ACC112 (cell line): ENCODE measurements around the gene ARMS2.

Experiments
- H2AFZ ChIP-seq: fragments of 200-600 bp; sonication (generic); one replicate; pipeline ENCODE4 v1.6.0; 2017; ENCODE audit warnings: antibody characterized with exemption, low read length; ENCODE audit not compliant: unreplicated experiment
- H3K27ac ChIP-seq: fragments of 200-600 bp; sonication (generic); 2 replicates; pipeline ENCODE4 v1.5.1; 2014; ENCODE audit warnings: low read depth, mild to moderate bottlenecking, antibody characterized with exemption, low read length, moderate library complexity
- H3K27me3 ChIP-seq: fragments of 200-600 bp; sonication (generic); 2 replicates; pipeline ENCODE4 v1.6.1; 2014; ENCODE audit warnings: mild to moderate bottlenecking, antibody characterized with exemption, low read length, moderate library complexity, mixed read lengths; ENCODE audit not compliant: insufficient read depth
- H3K36me3 ChIP-seq: fragments of 200-600 bp; sonication (generic); 2 replicates; pipeline ENCODE4 v1.6.1; 2016; ENCODE audit warnings: mild to moderate bottlenecking, antibody characterized with exemption, low read length, moderate library complexity, mixed read lengths; ENCODE audit not compliant: insufficient read depth
- H3K4me1 ChIP-seq: fragments of 200-600 bp; sonication (generic); one replicate; pipeline ENCODE4 v1.6.1; 2016; ENCODE audit warnings: low read length, mixed read lengths; ENCODE audit not compliant: insufficient read depth, unreplicated experiment, control insufficient read depth
- H3K4me3 ChIP-seq: fragments of 200-600 bp; sonication (generic); 2 replicates; pipeline ENCODE4 v1.5.1; 2014; ENCODE audit warnings: mild to moderate bottlenecking, low read depth, low read length
- H3K79me2 ChIP-seq: fragments of 200-600 bp; sonication (generic); one replicate; pipeline ENCODE4 v1.6.0; 2016; ENCODE audit warnings: low read length; ENCODE audit not compliant: control insufficient read depth, unreplicated experiment, insufficient read depth

ARMS2 gene

DNA sequence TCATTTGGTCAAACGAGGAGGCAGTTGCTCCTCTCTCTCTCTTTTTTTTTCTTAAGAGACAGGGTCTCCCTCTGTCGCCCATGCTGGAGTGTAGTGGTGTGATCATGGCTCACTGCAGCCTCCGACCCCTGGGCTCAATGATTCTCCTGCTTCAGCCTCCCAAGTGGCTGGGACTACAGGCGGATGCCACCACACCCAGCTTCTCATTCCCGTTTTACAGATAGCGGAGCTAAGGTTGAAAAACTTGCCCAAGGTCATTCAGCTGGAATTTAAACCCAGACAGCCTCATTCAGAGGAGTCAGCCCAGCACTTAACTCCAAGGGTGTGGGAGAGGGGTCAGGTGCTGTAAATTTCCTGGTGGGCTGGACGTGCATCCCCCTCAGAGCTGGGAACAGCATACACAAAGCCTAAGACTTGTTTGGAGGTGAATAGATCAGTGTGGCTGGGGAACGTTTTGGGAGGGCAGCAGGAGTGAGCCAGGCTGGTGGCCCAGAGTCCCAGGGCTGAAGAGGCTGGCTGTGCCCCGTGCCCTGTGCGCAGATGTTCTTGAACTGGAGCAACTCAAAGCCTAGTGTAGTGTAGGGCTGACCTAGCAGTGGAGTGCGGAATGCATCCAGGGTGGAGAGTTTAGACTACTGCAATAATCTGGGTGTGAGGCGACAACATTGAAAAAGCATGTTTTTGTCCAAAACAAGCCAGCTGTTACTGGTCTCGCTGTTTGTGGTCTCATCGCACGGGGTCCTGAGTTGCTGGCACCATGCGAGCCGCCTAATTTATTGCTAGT lies 9.2 kb downstream of the ARMS2 start:
- Histone ChIP-seq H3K27ac (0 out of 2 replicates have a peak overlapping the region, but pooled peaks have one; percentile 51), H3K27me3 (no peaks in the 10 kb centered on the region), H3K79me2 (peaks cover 69% of the 10 kb centered on the region), H2AFZ (no peak overlapping the region), H3K4me1 (peaks cover 57% of the 10 kb centered on the region), H3K4me3 (peak overlapping the region; percentile 86), H3K36me3 (0 out of 2 replicates have a peak, but pooled peaks cover 8% of the 10 kb centered on the region)

DNA sequence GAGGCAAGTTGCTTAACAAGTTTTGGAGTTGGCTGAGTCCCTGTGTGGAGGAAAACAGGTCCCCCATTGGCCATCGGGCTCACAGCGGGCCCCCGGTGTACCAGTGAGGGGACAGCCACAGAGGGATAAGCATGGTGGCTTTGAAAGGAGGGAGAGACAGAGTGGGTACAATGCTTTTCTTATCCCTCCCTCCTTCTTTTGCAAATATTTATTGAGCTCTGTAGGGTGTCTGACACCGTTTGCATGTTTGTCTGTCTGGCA lies 9.7 kb downstream of the ARMS2 start:
- H3K4me1 ChIP-seq = peaks cover 58% of the 10 kb centered on the region
- peak overlapping the region; percentile 86 for H3K4me3 ChIP-seq
- no peaks in the 10 kb centered on the region for H3K27me3 ChIP-seq
- H3K79me2 ChIP-seq = peaks cover 69% of the 10 kb centered on the region
- 0 out of 2 replicates have a peak, but pooled peaks cover 8% of the 10 kb centered on the region for H3K36me3 ChIP-seq
- H2AFZ ChIP-seq = no peak overlapping the region
- H3K27ac ChIP-seq = no peak overlapping the region

DNA sequence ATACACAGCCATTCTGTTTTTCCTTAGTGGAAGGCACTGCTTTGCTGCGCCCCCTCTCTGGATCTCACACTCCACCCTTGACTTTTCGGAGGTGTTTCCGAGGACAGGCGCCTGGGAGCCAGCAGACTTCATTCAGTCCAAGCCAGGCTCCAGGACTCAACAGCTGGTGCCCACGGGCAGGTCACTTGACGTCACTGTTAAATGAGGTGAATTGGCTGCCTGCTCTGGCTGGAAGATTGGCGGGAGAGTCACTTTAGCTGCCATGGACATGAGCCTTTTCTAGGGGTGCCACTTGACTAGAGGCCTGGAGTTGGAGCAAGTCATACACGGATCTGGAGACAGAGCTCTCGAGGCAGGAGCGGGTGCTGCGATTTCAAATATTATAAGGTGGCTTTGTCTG lies 10.1 kb downstream of the ARMS2 start:
- H3K27ac ChIP-seq = no peak overlapping the region
- no peaks in the 10 kb centered on the region for H3K27me3 ChIP-seq
- peak overlapping the region; percentile 86 for H3K4me3 ChIP-seq
- no peak overlapping the region for H2AFZ ChIP-seq
- peaks cover 72% of the 10 kb centered on the region for H3K79me2 ChIP-seq
- H3K36me3 ChIP-seq = 0 out of 2 replicates have a peak, but pooled peaks cover 8% of the 10 kb centered on the region
- H3K4me1 ChIP-seq = peaks cover 62% of the 10 kb centered on the region

DNA sequence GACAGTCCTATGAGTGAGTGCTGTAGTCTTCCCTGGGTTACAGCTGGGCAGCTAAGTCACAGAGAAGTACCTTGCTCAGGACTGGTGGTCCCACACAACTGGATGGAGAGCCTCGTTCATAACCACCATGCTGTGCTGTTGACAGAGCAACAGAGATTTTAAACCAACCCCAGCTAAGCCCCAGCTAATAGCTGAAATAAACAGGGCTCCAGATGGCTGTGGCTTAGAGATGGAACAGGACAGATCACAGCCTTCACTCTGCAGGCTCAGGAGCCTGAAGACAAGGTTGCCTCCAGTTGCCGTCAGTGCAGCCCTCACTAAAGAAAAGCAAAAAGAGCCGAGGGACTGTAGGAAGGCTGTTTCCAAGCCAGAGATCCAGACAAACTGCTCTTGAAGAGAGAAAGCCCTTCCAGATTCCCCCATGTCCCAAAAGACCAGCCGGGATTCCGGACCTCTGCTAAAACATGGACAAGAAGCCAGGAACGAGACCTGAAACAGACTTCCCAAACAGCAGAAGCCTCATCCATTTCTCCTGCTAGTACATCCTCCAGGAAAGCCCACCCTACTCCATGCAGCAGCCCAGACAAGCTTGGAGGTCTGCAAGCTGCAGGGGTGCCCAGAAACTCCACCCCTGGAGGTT lies 11.1 kb downstream of the ARMS2 start:
- Histone ChIP-seq H3K4me3 (peak overlapping the region; percentile 86; the same call in 1 of the 2 replicates), H3K27me3 (no peaks in the 10 kb centered on the region), H3K79me2 (peaks cover 82% of the 10 kb centered on the region), H3K27ac (no peak overlapping the region), H3K4me1 (peaks cover 64% of the 10 kb centered on the region), H2AFZ (no peak overlapping the region), H3K36me3 (0 out of 2 replicates have a peak, but pooled peaks cover 8% of the 10 kb centered on the region)

DNA sequence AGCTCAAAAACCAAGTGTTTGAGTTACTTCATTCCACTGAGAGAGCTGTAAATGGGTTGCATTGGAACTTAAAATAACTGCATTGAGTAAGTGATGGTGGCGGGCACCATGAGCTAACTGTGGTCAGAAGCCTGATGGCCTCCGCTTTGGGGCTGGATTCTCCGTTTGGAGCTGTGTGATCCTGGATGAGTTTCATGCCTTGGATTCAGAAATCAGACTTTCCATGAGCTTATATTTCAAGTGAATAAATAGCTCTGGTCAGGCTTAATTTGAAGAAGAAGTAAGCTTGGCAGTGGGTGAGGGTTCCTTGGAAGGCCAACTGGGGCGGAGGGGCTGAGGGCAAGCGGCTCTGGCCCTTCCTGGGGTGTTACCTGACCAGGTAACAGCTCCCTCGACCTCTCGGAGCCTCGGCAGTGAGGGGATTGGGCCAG lies 12.5 kb downstream of the ARMS2 start:
- Histone ChIP-seq H3K4me3 (no peak overlapping the region), H2AFZ (no peak overlapping the region), H3K79me2 (peaks cover 93% of the 10 kb centered on the region), H3K4me1 (peaks cover 76% of the 10 kb centered on the region), H3K27me3 (no peaks in the 10 kb centered on the region), H3K27ac (peak overlapping the region; percentile 96; the same call in 1 of the 2 replicates), H3K36me3 (0 out of 2 replicates have a peak, but pooled peaks cover 8% of the 10 kb centered on the region)

DNA sequence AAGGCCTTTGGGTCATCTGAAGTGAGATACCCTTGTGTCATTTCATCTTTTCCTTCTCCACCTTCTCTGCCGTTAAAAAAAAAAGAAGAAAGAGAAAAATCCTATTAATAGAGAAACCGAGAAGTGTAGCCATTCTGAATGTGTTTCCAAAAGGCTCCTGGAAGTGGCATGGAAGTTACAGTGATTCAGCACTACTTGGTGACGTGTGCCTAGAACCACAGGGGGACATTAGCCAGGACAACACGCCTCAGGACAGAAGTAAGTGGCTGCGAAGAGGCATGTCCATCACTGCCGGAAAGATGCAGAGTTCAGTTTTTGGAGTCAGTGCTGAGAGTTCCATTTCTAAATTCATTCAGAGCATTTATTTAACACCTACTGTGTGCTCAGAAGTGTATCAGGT lies 13.2 kb downstream of the ARMS2 start:
- Histone ChIP-seq H3K27ac (peak overlapping the region; percentile 96), H2AFZ (no peak overlapping the region), H3K4me1 (peaks cover 79% of the 10 kb centered on the region), H3K36me3 (0 out of 2 replicates have a peak, but pooled peaks cover 8% of the 10 kb centered on the region), H3K27me3 (no peaks in the 10 kb centered on the region), H3K4me3 (no peak overlapping the region), H3K79me2 (peaks cover 91% of the 10 kb centered on the region)

DNA sequence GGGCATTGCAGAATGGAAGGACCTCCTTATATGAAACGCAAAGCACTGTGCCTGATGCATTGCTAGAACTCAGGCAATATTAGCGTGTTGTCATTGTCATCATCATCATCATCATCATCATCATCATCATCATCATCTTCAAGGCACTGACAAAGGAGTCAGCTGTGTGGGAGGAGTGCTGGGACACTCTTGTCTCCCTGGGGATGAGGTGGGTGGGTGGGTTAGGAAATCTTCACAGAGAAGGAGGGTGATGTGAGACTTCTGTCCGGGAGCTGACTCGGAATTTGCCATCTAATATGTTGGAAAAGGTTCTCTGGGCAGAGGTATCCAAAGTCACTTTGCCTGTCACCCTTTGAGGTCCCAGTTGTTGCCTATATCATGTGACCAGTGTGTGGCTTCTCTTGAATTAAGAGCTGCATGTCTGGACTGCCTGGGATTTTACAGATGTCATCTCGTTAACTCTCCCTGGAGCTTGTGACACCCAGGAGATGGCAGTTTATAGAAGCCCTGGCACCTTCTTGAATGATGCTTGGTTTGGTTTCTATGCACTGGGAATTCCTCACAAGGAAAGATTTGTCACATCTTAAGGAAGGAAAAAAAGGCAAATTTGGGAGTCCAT lies 14.0 kb downstream of the ARMS2 start:
- peak overlapping the region; percentile 40; the same call in 1 of the 2 replicates for H3K4me3 ChIP-seq
- no peaks in the 10 kb centered on the region for H3K27me3 ChIP-seq
- H3K27ac ChIP-seq = peak overlapping the region; percentile 96
- H3K79me2 ChIP-seq = peaks cover 90% of the 10 kb centered on the region
- 0 out of 2 replicates have a peak, but pooled peaks cover 8% of the 10 kb centered on the region for H3K36me3 ChIP-seq
- peaks cover 84% of the 10 kb centered on the region for H3K4me1 ChIP-seq
- no peak overlapping the region for H2AFZ ChIP-seq

DNA sequence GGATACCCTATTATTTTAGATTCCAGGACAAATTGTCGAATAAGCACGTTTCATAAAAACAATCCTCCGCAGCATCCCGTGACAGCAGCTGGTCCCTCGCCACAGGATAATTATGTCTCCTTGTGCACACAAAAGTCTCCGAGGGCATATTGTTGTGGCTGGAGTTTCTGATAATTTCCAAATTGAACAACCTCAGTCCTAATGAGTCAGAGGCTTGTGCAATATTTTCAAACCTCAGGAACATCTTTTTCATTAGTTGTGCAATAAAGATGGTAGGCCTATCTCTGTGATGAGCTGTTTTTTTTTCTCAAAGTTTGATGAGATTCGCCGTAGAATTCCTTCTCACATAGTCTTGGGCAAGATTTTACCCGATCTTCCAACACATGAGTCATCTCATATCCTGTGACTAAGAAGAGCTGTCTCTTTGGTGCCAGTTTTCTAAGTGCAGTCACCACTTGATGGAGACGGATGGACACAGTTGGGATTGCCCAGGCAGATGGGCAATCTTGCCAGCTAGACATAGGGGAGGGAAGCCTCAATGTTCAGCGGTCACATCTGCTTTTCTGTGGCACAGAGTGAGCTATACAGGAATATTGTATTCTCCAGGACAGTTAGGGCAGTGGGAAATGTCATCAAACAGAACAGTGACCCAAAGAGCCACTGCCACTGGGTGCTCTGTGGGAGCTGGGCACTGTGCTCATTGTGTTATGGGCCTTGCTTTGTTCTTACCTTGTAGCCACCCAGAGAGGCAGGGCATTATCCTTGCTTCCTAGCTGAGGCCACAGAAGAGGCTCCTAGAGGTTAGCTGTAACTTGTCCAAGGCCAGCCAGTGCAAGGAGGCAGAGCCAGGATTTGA lies 14.7 kb downstream of the ARMS2 start:
- H3K4me1 ChIP-seq = peaks cover 85% of the 10 kb centered on the region
- peak overlapping the region; percentile 40; the same call in 1 of the 2 replicates for H3K4me3 ChIP-seq
- H3K79me2 ChIP-seq = peaks cover 90% of the 10 kb centered on the region
- no peaks in the 10 kb centered on the region for H3K27me3 ChIP-seq
- no peak overlapping the region for H2AFZ ChIP-seq
- H3K27ac ChIP-seq = peak overlapping the region; percentile 96
- 0 out of 2 replicates have a peak, but pooled peaks cover 8% of the 10 kb centered on the region for H3K36me3 ChIP-seq

DNA sequence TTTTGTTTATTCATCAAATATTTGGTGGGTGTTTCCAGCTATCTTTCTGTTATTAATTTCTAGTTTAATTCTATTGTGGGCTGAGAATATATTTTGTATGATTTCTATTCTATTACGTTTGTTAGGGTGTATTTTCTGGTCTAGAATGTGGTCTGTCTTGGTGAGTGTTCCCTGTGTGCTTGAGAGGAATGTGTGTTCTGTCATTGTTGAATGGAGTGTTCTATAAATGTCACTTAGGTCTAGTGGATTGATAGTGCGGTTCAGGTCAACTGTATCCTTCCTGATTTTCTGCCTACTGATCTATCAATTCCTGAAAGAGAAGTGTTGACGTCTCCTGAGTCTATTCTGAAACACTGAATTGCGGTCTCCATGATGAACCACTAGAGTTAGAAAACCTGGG lies 15.4 kb downstream of the ARMS2 start:
- peaks cover 90% of the 10 kb centered on the region for H3K79me2 ChIP-seq

More for the DNA sequence above, 15.4 kb downstream of the ARMS2 start:
- Histone ChIP-seq H3K27ac (peak overlapping the region; percentile 96), H3K4me3 (peak overlapping the region; percentile 39; the same call in 1 of the 2 replicates), H3K4me1 (peaks cover 84% of the 10 kb centered on the region), H3K36me3 (0 out of 2 replicates have a peak, but pooled peaks cover 6% of the 10 kb centered on the region), H2AFZ (no peak overlapping the region), H3K27me3 (no peaks in the 10 kb centered on the region)
